NCI-H82 (cell line): ENCODE results near the gene TAPT1.
"Not testable (repeated sequence)": the region's sequence is repeated elsewhere in the genome, so short reads cannot be mapped to it uniquely, and the experiment has no call there.

ENCODE experiments used
- DNase-seq: peaks from one replicate; lab custom pipeline; 2025; lab: John Stamatoyannopoulos, UW

The TAPT1 gene

DNA sequence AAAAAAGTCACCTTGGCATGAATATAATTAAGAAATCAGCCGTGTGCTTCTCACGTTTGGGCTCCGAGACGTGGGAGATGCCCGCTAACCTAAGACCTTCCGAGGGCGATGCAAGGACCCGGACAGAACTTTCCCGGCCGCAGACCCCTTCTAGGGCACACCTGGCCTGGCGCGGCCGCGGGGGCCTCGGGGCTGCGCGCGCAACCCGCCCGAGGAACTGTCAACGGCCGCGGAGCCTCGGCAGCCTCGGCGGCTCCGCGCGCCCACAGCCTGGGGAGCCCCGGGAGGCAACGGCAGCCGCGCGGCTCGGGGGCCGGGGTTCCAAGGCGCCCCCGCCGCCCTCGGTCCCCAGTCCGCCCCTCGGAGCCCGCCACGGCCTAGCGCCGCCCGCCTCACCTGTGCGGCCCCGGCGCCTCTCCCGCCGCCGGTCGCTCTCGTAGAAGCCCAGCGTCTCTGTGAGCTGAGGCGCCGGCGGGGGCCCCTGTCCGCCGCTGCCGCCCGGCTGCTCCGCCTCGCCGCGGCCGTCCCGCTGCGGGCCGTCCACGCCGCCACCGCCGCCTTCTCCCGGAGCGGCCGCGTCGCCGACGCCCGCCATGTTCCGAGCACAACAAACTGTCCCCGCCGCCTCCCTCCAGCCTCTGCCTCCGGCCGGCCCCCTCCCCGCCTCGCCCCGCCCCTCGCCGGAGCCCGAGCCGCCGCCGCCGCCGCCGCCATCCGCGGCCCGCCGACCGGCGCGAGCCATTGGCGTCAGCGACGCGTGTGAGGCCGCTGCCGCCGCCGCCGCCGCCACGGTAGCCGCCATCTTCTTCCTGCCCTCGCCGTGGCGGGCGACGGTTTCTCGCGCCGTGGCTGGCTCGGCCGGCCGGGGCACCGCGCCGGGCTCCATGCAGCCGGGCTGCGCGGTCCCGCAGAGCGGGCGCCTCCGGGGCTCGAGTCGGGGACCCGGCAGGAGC lies at the start of gene TAPT1:
TSS of gene TAPT1 (minus strand) at position 609 of the 953 bp plus-strand sequence. CDS start at position 595, 14 bp downstream.
- DNase-seq = peak; percentile 61

GRCh38 chr4:16271411-16271810 lies 45.1 kb upstream of the TAPT1 start:
- DNase-seq = no peak

- DNase-seq = peak; percentile 7
Measured at GRCh38 chr4:16270454-16271328, 44.4 kb upstream of the TAPT1 start.

DNA sequence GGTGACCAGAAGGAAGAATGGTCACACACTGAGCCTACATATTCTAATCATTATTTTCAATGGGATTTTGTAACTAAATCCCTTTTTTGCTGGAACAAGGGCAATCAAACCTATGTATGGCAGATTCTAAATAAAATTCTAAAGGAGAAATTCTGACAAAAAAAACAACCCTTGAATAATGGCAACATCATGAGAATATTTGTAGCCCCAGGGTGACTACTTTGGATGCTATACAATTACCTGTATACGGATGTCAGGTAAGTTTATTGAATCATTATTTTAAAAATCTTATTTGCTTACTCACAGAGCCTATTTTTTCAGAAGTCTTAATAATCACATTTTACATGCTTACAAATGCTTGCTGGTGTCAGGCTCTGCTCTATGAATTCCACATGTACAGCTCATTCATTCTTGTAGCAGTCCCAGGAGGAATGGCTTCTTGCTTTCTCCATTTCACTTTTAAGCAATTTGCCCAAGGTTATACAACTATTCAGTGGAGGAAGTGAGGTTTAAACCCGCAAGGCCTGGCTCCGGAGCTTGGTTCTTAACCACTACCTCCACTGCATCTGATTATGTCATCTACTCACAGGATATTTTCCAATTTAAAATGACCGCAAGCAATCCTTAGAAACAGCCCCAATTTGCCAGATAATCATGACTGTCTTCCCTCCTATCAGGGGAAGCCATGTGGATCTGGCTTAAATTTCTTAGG lies 43.6 kb upstream of the TAPT1 start:
- DNase-seq = not testable (repeated sequence)

DNA sequence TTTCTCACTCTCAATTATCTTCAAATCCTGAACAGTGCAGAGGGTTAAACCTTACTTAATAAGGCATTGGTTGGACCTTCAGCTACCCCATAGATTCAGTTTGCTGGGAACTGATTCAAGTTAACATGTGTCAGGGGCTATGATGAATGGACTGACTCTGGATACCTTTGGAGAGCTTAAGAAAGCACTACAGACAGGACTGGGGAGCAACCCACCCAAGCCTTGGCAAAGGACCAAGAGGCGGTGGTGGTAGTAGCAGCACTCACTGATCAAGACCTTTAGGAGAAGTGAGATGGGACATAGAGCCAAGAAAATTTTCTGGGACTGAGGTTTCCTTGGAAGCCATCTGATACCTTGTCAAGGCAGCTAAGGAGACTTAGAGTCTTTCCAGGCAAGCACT lies 43.0 kb upstream of the TAPT1 start:
- DNase-seq = no peak

DNA sequence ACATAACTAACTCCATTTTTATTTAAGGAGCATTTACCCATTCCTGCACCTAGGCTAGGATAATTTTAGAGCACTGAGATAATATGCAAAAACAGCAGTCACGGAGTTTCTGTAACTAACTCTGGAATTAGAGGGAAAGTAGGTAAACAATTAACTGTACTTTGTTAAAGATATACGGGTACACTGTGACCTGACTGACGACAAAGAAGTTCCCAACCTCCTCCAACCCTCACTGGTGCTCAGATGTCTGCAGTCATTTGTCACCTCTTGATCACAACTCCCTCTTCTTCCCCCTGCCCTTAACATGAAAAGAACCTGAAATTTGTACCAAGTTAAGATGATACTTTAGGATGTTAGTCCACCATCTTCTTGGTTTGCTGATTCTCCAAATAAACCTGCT lies 42.0 kb upstream of the TAPT1 start:
- DNase-seq = no peak

- DNase-seq = no peak
Measured at GRCh38 chr4:16267639-16268038, 41.4 kb upstream of the TAPT1 start.

DNA sequence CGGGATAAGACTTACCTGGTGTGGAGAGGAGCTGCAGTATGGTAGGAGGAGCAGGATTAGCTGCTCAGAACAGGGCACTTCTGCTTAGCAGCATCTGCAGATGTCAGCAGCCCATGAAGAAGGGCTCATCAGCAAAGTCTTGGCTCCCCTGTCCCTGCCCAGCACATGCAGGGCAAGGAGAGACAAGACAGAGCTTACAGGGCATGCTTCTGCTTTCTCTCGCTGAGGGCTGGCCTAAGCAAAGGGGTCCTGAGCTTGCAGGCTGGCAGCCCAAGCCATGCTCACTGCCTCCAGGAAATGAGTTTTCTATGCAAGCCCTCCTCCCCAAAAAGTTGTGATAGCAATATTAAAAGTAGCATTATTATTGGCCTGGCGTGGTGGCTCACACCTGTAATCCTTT lies 39.5 kb upstream of the TAPT1 start:
- DNase-seq = no peak

DNA sequence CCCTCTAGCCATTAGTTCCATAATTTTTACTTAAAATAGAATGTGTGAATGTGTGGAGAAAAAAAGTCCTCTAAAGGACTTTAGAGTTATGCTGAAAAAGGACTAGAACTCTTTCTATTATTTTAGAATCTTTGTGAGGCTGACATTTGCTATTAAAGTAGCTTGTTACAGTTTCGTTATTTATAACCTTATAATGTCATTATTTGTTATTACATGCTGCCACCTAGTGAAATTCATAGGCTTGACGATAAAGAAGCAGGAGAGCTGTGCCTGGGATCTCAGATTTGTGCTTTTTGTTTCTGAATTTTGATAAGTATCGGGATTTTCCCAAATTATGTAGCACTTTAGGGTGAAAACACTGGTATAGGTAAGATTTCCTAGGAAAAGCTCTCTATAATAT lies 38.5 kb upstream of the TAPT1 start:
- peak; percentile 60 for DNase-seq

DNA sequence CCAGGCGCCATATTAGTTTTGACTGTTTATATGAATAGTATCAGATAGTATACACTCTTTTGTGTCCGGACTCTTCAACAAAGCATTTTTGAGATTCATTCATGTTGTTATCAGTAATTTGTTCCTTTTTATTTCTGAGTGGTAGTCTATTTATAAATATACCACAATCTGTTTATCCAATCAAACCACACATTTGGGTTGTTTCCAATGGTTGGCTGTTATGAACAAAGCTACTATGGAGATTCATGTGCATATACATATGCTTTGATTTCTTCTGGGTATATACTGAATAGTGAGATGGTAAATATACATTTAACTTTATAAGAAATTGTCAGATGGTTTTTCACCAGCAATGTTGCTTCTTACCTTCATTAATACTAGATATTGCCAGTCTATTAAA lies 36.8 kb upstream of the TAPT1 start:
- no peak for DNase-seq

DNA sequence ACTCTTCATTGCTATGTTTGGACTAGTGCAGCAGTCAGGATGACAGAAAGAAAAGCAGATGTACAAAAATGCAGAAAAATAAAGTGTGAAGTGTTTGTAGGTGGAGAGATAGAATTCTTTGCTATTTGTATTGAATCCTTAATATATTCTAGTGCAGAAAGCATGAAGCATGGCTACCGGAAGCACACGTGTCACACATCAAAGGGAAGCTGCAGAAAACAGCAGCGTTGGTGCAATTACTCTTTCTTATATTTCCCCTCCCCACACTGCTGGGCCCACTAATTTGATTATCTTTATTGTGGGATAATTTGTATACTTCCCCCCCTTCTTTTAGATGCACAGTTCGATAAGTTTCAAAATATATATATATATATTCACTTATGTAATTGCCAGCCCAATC lies 35.9 kb upstream of the TAPT1 start:
- no peak for DNase-seq

GRCh38 chr4:16261313-16261878 lies 35.1 kb upstream of the TAPT1 start:
- no peak for DNase-seq

- DNase-seq = no peak
Measured at GRCh38 chr4:16259889-16260246, 33.6 kb upstream of the TAPT1 start.

GRCh38 chr4:16259241-16259888 lies 33.1 kb upstream of the TAPT1 start:
- DNase-seq = no peak

DNA sequence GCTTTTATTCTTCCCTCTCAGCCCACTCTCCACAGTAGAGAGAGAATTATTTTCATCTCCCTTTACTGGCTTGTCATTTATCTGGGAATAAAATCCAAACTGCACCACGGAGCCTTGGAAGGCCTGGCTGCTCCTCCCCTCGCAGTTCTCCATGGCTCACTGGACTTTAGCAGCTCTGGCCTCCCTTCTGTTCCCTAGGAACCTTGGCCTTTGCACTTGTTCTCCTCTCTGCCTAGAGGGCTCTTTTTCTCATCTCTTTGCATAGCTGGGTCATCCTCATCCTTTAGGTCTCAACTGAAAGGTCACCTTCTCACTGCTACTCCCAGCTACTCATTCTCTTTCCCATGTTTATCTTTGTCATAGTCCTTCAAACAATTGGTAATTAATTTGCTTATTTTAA lies 31.3 kb upstream of the TAPT1 start:
- no peak for DNase-seq

DNA sequence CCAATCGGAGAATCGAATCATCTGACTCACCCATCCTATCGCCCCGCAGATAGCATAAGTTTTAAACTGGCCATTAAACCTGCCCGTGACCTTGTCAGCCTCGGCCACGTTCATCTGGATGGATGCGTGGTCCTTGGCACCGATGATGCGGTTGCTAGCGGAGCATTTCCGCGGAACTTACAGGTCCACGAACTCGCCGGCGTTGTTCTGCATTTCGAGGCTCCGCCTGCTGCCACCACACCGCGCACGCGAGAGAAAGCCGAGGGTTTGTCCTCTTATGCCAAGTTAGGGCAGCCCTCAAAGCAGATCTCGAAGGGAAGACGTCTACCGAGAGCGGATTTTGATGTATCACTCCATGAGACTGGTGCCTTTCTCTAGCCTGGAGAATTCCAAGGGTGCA lies 30.1 kb upstream of the TAPT1 start:
- DNase-seq = no peak

GRCh38 chr4:16255730-16256129 lies 29.5 kb upstream of the TAPT1 start:
- no peak for DNase-seq

DNA sequence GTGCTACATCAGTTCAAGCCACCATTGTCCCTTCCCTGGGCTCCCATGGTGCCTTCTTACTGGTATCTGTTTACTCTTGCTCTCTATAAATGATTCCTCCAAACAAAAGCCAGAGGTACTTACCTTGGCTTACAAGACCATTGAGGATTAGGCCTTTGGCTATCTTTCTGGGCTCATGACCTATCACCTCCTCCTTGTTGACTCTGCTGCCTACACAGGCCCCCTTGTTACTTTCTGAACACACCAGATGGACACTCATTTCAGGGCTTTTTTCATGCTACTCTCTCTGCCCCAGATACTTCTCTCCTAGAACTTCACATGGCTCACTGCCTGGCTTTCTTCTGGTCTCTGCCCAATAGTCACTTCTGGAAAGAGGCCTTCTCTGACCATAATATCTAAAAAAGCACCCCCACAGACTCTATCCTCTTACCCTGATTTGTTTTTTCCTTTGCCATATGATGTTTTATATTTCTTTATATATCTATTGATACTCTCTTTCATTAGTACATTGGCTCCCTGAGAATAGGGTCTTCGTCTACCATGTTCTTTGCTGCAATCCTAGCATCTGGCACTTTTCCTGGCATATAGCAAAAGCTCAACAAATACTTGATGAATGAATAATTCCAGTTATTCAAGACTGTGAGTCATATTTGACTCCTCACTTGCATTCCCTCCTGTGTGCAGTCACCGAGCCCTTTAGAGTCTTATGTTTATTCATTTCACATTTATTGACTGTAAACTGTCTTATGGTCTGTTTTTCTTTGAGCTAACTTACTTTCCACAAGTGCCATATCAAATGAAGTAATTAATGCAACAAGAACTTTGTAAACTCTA lies 27.1 kb upstream of the TAPT1 start:
- DNase-seq = no peak

DNA sequence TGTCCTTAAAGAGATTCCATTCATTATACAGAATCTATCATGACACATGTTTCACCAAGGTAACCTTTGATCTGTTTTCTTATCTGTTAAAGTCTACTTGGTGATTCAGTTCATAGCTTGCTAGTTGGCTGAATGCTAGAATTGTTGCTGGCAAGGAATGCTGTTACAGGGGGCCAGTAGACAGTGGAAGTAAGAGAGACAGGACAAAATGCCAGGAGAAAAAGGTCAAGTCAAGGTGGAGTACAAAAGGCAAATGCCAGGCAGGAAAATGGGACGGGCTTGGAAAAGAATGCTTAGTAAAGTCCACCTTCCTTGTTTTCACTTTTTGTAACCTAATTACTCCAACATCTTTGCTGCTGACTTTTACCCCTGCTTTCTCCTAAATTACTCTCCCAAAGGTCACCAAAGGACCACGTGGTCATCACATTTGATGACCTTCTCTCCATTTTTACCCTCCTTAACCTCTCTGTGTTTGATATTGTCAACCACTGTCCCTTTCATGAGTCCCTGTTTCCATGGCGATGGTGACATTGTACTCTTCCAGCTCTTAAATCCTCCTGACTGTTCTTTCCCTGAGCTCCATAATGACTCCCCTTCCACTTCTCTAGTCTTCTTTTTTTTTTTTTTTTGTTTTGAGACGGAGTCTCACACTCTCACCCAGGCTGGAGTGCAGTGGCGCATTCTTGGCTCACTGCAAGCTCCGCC lies 24.5 kb upstream of the TAPT1 start:
- no peak for DNase-seq

- DNase-seq = no peak
Measured at GRCh38 chr4:16248605-16249004, 22.3 kb upstream of the TAPT1 start.
